K562 (cell line): ENCODE measurements around the gene PBX4. TPM values are rescaled to one million over a fixed set of nuclear protein-coding genes. Genes with fewer than 3 reads are reported as not detected.
A peak's percentile ranks its signal among the peaks of the same experiment; 100 is the strongest.

Experiments
- ATF2 ChIP-seq: sonication (generic); formaldehyde crosslinking; IDR thresholded peaks from 2 replicates; pipeline ENCODE4 v1.8.1; 2022; ENCODE audit warnings: missing genetic modification reagents
- CEBPB ChIP-seq: fragments of 450-650 bp; IDR thresholded peaks from 2 replicates; pipeline ENCODE4 v1.6.1; 2016; ENCODE audit warnings: missing genetic modification characterization, missing compliant biosample characterization
- CREBBP ChIP-seq: IDR thresholded peaks from one replicate; pipeline ENCODE4 v1.6.1; 2012; ENCODE audit warnings: low read depth, mild to moderate bottlenecking, control low read depth, inconsistent platforms, low read length
- CTCF ChIP-seq, 3 experiments: IDR thresholded peaks in 2 of 3; conservative IDR thresholded peaks in 1 of 3; 2 replicates each; pipeline ENCODE4 v1.5.1; 2011 to 2012; ENCODE audit warnings: low read length in 3 of 3, mild to moderate bottlenecking in 3 of 3, control low read depth in 2 of 3, improper control_type of control experiment in 1 of 3, inconsistent platforms in 1 of 3, low read depth in 1 of 3, mixed read lengths in 1 of 3, moderate library complexity in 1 of 3; ENCODE audit not compliant: insufficient read depth in 2 of 3
- DIDO1 ChIP-seq: fragments of 450-650 bp; IDR thresholded peaks from 2 replicates; pipeline ENCODE4 v1.6.1; 2016; ENCODE audit warnings: low read depth, missing biosample characterization, missing genetic modification characterization
- E2F6 ChIP-seq, 2 experiments: IDR thresholded peaks; 2 replicates each; pipeline ENCODE4 v1.6.1; 2011; ENCODE audit warnings: borderline replicate concordance in 1 of 2, control low read depth in 1 of 2, low read depth in 1 of 2, low read length in 1 of 2, mild to moderate bottlenecking in 1 of 2, mixed read lengths in 1 of 2, moderate library complexity in 1 of 2; ENCODE audit not compliant: insufficient read depth in 1 of 2, insufficient read length in 1 of 2, poor library complexity in 1 of 2, severe bottlenecking in 1 of 2; ENCODE audit errors: extremely low read depth in 1 of 2
- KDM2B ChIP-seq: fragments of 250-450 bp; sonication (Bioruptor Pico); IDR thresholded peaks from 2 replicates; pipeline ENCODE4 v1.8.0; 2021; ENCODE audit warnings: mild to moderate bottlenecking, moderate library complexity
- MCM7 ChIP-seq, 2 experiments: fragments of 450-650 bp; IDR thresholded peaks; 2 replicates each; pipeline ENCODE4 v1.6.1; 2016 to 2018
- NFYB ChIP-seq: IDR thresholded peaks from 2 replicates; pipeline ENCODE4 v1.6.1; 2011; ENCODE audit warnings: mild to moderate bottlenecking, moderate library complexity; ENCODE audit not compliant: insufficient read length; ENCODE audit errors: extremely low read depth
- PHB2 ChIP-seq: fragments of 450-650 bp; IDR thresholded peaks from 2 replicates; pipeline ENCODE4 v1.6.1; 2017; ENCODE audit warnings: low read depth
- RFX5 ChIP-seq: IDR thresholded peaks from 2 replicates; pipeline ENCODE4 v1.6.1; 2011; ENCODE audit warnings: low read depth, mild to moderate bottlenecking, improper control_type of control experiment, low read length
- SNIP1 ChIP-seq: fragments of 450-650 bp; IDR thresholded peaks from 2 replicates; pipeline ENCODE4 v1.7.1; 2017; ENCODE audit warnings: low read depth, mild to moderate bottlenecking
- WHSC1 ChIP-seq: IDR thresholded peaks from one replicate; pipeline ENCODE4 v1.6.1; 2012; ENCODE audit warnings: low read length, control low read depth, inconsistent platforms
- ZNF407 ChIP-seq: fragments of 450-650 bp; IDR thresholded peaks from 2 replicates; pipeline ENCODE4 v1.6.1; 2016; ENCODE audit warnings: low read depth
- polyA plus RNA-seq, 8 experiments: library from polyadenylated mRNA; depleted of rRNA in 4 of 8; stranded (reverse) in 5 of 8; unstranded in 3 of 8; fragments of >200 nt; fragmentation: Nextera tagmentation in 2 of 8; fragmentation: Illumina TruSeq in 1 of 8; extraction: Ambion mirVana in 2 of 8; extraction: Trizol in 1 of 8; gene quantifications; 2 replicates each; pipeline versions ENCODE4 v1.2.1 to v1.2.3, GENCODE V29; 2011 to 2014; ENCODE audit warnings: inconsistent platforms in 1 of 8, missing spikeins in 1 of 8
- total RNA-seq, 7 experiments: library from RNA; depleted of rRNA in 6 of 7; stranded (reverse); fragments of >200 nt in 6 of 7; fragmentation: Illumina TruSeq in 2 of 7; extraction: Trizol in 2 of 7; gene quantifications; 2 replicates each; pipeline versions ENCODE4 v1.2.1 to v1.2.3, GENCODE V29; 2011 to 2021; ENCODE audit warnings: low replicate concordance in 1 of 7

The PBX4 gene
- total and polyA plus RNA-seq, 9 of the 15 experiments (the other 6 are each of a cell fraction or from before 2014, with no cell fraction given): 0.11 to 3.8 (median 1.6) TPM; not detected in 1

- no peak for TF ChIP-seq ZNF407
- TF ChIP-seq MCM7 (IDR thresholded peaks at IDR 0.05): no peak
- peak; percentile 80 to 87 (median 82) for TF ChIP-seq CTCF (IDR thresholded peaks at IDR 0.05 in 2 of 3, conservative IDR thresholded peaks at IDR 0.05 in 1 of 3; ENCODE audit: insufficient read depth in 2 of 3, low read depth in 1 of 3, low read length in 3 of 3)
- no peak for TF ChIP-seq KDM2B (CRISPR knock-in tag)
- TF ChIP-seq RFX5: no peak
- no peak for TF ChIP-seq WHSC1
- TF ChIP-seq NFYB: no peak
- TF ChIP-seq CREBBP: no peak
- no peak for TF ChIP-seq CEBPB
- TF ChIP-seq ATF2 (CRISPR knock-in tag): no peak
- no peak for TF ChIP-seq DIDO1 (tag)
- no peak for TF ChIP-seq PHB2
- TF ChIP-seq SNIP1: no peak
- peak in 1 of 2 experiments; percentile 6 for TF ChIP-seq E2F6 (IDR thresholded peaks at IDR 0.05; ENCODE audit: borderline replicate concordance in 1 of 2, extremely low read depth in 1 of 2, insufficient read depth in 1 of 2, insufficient read length in 1 of 2, low read depth in 1 of 2, low read length in 1 of 2, poor library complexity in 1 of 2, severe bottlenecking in 1 of 2)
These were observed 24.9 kb upstream of the PBX4 start, which contains the start of gene GMIP (continued) for GRCh38 chr19:19643158-19644053.
